GM12878 (cell line): ENCODE data around the gene MBNL1. TPM values are rescaled to one million over a fixed set of nuclear protein-coding genes. Genes with fewer than 3 reads are reported as not detected.

Experiments used
- ATAC-seq: fragments of 200-7000 bp; cut with Tn5 transposase; 3 replicates; pipeline ENCODE4 v1.9.1; 2020; ENCODE audit warnings: mild to moderate bottlenecking, moderate library complexity
- BruUV-seq: library from RNA; stranded (reverse); fragments of 400-500 nt; replicated peaks from 2 replicates; lab custom pipeline; 2021; lab: Mats Ljungman, UMichigan
- CTCF ChIA-PET: fragments of 300-600 bp; sonication (Branson Sonifier 250); formaldehyde crosslinking; extraction: SDS; loops from one replicate; lab custom pipeline; 2021; ENCODE audit warnings: inconsistent platforms; lab: Yijun Ruan, JAX
- POLR2A ChIA-PET: fragments of 350-600 bp; formaldehyde crosslinking; extraction: SDS; loops from one replicate; lab custom pipeline; 2021; ENCODE audit warnings: inconsistent platforms; lab: Charles Lee
- RAD21 ChIA-PET: fragments of 300-600 bp; sonication (Branson Sonifier 250); formaldehyde crosslinking; loops from one replicate; lab custom pipeline; 2023; ENCODE audit warnings: antibody characterized with exemption; ENCODE audit not compliant: unreplicated experiment; lab: Charles Lee
- SMC1A ChIA-PET: fragments of 300-600 bp; sonication (Branson Sonifier 250); formaldehyde crosslinking; loops from one replicate; lab custom pipeline; 2023; ENCODE audit not compliant: unreplicated experiment, uncharacterized antibody; lab: Charles Lee
- DNase-seq: peaks from one replicate; pipeline ENCODE4 v3.0.0-alpha.2; 2011; ENCODE audit warnings: low read depth, low spot score
- FAIRE-seq: peaks from 3 replicates; lab custom pipeline; 2011; peaks lifted over from hg19 to GRCh38; lab: Jason Lieb, UNC
- H2AFZ ChIP-seq: 2 replicates; pipeline ENCODE4 v1.6.0; 2011; ENCODE audit warnings: low read depth, low read length, control low read depth; ENCODE audit not compliant: control insufficient read depth
- H3K27ac ChIP-seq: 2 replicates; pipeline ENCODE4 v1.5.1; 2011; ENCODE audit warnings: control low read depth; ENCODE audit not compliant: control insufficient read depth, insufficient read depth
- H3K27me3 ChIP-seq, 2 experiments: replicated peaks in 1 of 2; 2 replicates each; pipeline versions ENCODE4 v1.6.0 to v1.6.1; 2011; ENCODE audit warnings: low read length in 1 of 2; ENCODE audit not compliant: control insufficient read depth in 2 of 2, insufficient read depth in 2 of 2
- H3K36me3 ChIP-seq, 2 experiments: 2 replicates each; pipeline ENCODE4 v1.5.1; 2011; ENCODE audit warnings: low read length in 1 of 2; ENCODE audit not compliant: control insufficient read depth in 2 of 2, insufficient read depth in 2 of 2
- H3K4me1 ChIP-seq: 2 replicates; pipeline ENCODE4 v1.6.1; 2011; ENCODE audit warnings: mild to moderate bottlenecking, low read length, moderate library complexity, mixed read lengths; ENCODE audit not compliant: control insufficient read depth, insufficient read depth
- H3K4me2 ChIP-seq: 2 replicates; pipeline ENCODE4 v1.6.0; 2011; ENCODE audit warnings: control low read depth; ENCODE audit not compliant: control insufficient read depth, insufficient read depth
- H3K4me3 ChIP-seq: fragments of 200-600 bp; sonication (generic); 2 replicates; pipeline ENCODE4 v1.5.1; 2016
- H3K79me2 ChIP-seq: 2 replicates; pipeline ENCODE4 v1.6.0; 2011; ENCODE audit warnings: low read length; ENCODE audit not compliant: control insufficient read depth, insufficient read depth
- H3K9ac ChIP-seq: 2 replicates; pipeline ENCODE4 v1.8.0; 2011; ENCODE audit warnings: low read length, control low read depth, mixed read lengths; ENCODE audit not compliant: control insufficient read depth, insufficient read depth
- H3K9me3 ChIP-seq: replicated peaks from 3 replicates; pipeline ENCODE4 v1.5.1; 2011; ENCODE audit warnings: mild to moderate bottlenecking, low read length; ENCODE audit not compliant: control insufficient read depth, insufficient read depth
- H4K20me1 ChIP-seq: 2 replicates; pipeline ENCODE4 v1.6.0; 2011; ENCODE audit not compliant: control insufficient read depth, insufficient read depth
- BCL11A ChIP-seq: IDR thresholded peaks from 2 replicates; pipeline ENCODE4 v1.6.1; 2011; ENCODE audit warnings: low read depth, low read length
- CREB1 ChIP-seq: IDR thresholded peaks from 2 replicates; pipeline ENCODE4 v1.6.1; 2012; ENCODE audit warnings: low read depth, mild to moderate bottlenecking, inconsistent platforms
- FOXK2 ChIP-seq: fragments of 450-650 bp; IDR thresholded peaks from 2 replicates; pipeline ENCODE4 v1.6.1; 2017; ENCODE audit warnings: mild to moderate bottlenecking, moderate library complexity
- HCFC1 ChIP-seq: fragments of 150-350 bp; IDR thresholded peaks from 2 replicates; pipeline ENCODE4 v1.6.1; 2014; ENCODE audit warnings: low read length
- HDAC6 ChIP-seq: fragments of 200-600 bp; sonication (generic); IDR thresholded peaks from one replicate; pipeline ENCODE4 v1.8.0; 2017; ENCODE audit warnings: antibody characterized with exemption; ENCODE audit not compliant: unreplicated experiment
- IKZF1 ChIP-seq: fragments of 450-650 bp; conservative IDR thresholded peaks from 2 replicates; pipeline ENCODE4 v1.6.1; 2017; ENCODE audit warnings: antibody characterized with exemption, mild to moderate bottlenecking
- IKZF2 ChIP-seq, 2 experiments: fragments of 450-650 bp; IDR thresholded peaks; 2 replicates each; pipeline ENCODE4 v1.6.1; 2017; ENCODE audit warnings: mild to moderate bottlenecking in 2 of 2, moderate library complexity in 2 of 2
- NR2F1 ChIP-seq: fragments of 450-650 bp; conservative IDR thresholded peaks from 2 replicates; pipeline ENCODE4 v1.6.1; 2017; ENCODE audit warnings: mild to moderate bottlenecking
- SREBF2 ChIP-seq: IDR thresholded peaks from 2 replicates; pipeline ENCODE4 v1.6.1; 2012; ENCODE audit warnings: mild to moderate bottlenecking, low read length
- WGBS: methylation state at CpG from one replicate; pipeline ENCODE4 v1.1.6; 2016; ENCODE audit warnings: low lambda C conversion rate; ENCODE audit not compliant: insufficient replicate concordance, insufficient coverage; ENCODE audit errors: missing lambda C conversion rate; 5-methylcytosine and 5-hydroxymethylcytosine counted together
- in situ Hi-C: fragments of 300-500 bp; cut with MboI; formaldehyde crosslinking; loops from 9 replicates; pipeline ENCODE4 v1.14.3; 2018; ENCODE audit warnings: mixed read lengths
- intact Hi-C: fragments of 100-400 bp; cut with micrococcal nuclease; formaldehyde crosslinking; loops from one replicate; pipeline ENCODE4 v1.14.2; 2022; ENCODE audit not compliant: unreplicated experiment
- polyA plus RNA-seq, 11 experiments: library from polyadenylated mRNA; depleted of rRNA in 4 of 11; unstranded in 6 of 11; stranded (reverse) in 5 of 11; fragments of >200 nt; fragmentation: Nextera tagmentation in 4 of 11; fragmentation: Illumina TruSeq in 1 of 11; extraction: Ambion mirVana in 4 of 11; extraction: Trizol in 1 of 11; gene quantifications; 1 replicate in 1 of 11; 2 replicates in 10 of 11; pipeline versions ENCODE4 v1.2.1 to v1.2.3, GENCODE V29; 2011 to 2016; ENCODE audit warnings: inconsistent platforms in 2 of 11, missing spikeins in 2 of 11, low read depth in 1 of 11
- total RNA-seq, 4 experiments: library from RNA; depleted of rRNA in 3 of 4; stranded (reverse); fragments of >200 nt in 3 of 4; fragmentation: Illumina TruSeq in 1 of 4; extraction: Trizol in 1 of 4; gene quantifications; 2 replicates each; pipeline versions ENCODE4 v1.2.1 to v1.2.3, GENCODE V29; 2013 to 2021
- TF ChIP-seq, protein P1 (sequence below): fragments of 450-650 bp; IDR thresholded peaks from 2 replicates; pipeline ENCODE4 v1.6.1; 2016; ENCODE audit warnings: mild to moderate bottlenecking
- TF ChIP-seq, protein P2 (sequence below): fragments of 150-350 bp; IDR thresholded peaks from 2 replicates; pipeline ENCODE4 v1.6.1; 2016; ENCODE audit warnings: low read depth, low read length
- TF ChIP-seq, protein P3 (sequence below): fragments of 450-650 bp; IDR thresholded peaks from 2 replicates; pipeline ENCODE4 v1.6.1; 2016; ENCODE audit warnings: mild to moderate bottlenecking, moderate library complexity, borderline replicate concordance

MBNL1 gene
- total and polyA plus RNA-seq, 10 of the 15 experiments (the other 5 are each of a cell fraction or from before 2014, with no cell fraction given): 59.6 to 337 (median 143) TPM

DNA sequence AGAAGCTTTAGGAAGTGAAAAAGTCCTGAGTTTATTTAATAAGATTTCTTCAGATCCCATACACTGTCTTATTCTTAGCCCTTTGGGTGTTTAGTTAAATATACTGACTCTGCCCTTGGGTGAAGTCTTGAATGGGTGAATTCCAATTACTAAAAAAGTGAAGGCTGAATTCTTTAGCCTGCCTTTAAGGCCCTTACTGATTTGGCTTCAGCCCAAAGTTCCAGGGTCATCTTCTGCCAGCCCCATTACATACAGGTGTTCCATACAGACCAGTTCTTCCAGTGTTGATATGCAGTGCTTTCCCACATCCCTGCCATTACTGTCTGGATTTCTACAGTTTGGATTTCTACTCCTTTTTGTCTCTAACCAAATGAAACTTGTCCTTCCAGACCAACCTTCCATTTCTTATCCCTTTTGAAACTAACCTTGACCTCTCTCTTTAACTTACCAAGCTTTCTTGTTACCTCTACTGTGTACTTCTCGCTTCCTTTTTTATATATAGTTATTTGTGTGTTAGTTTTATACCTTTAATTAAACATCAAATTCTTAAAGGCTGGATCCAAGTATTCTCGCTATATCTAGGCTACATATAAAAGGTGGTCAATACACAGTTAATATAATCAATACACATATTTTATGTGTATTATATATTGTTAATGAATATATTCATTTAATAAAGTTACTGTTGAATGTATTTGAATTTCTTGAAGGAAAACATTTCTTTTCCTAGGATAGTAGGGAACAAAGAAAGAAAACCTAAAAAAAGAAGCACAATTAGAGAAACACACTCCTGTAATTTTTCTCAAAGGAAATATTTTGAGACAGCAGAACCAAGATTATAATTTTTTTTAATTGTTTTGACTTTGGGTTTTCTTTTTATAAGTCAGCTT lies 15.0 kb downstream of the MBNL1 start:
- H3K4me3 ChIP-seq: peak overlapping the region; percentile 15; the same call in 1 of the 2 replicates
- peaks cover 95% of the 10 kb centered on the region for H3K79me2 ChIP-seq
- peaks cover 32% of the 10 kb centered on the region for H3K4me1 ChIP-seq
- no peak overlapping the region for H3K9ac ChIP-seq
- H3K4me2 ChIP-seq: peak overlapping the region; percentile 43
- RAD21 ChIA-PET: interaction anchor here (1.0 to 7.0 kb wide), 8 partner anchors 9 to 228 kb away, joined by 3 to 53 read pairs (median 6); partner anchors contain the start of gene MBNL1
- in situ Hi-C loops (no loop called here), intact Hi-C loops (no loop called here)
- DNase-seq (no peak), FAIRE-seq (no peak), ATAC-seq (peak; percentile 26)
- H3K9me3 ChIP-seq: peaks cover 8% of the 10 kb centered on the region; the same call in 2 of the 3 replicates
- CTCF ChIA-PET: interaction anchor here (0.5 to 6.0 kb wide), 11 partner anchors 8 to 230 kb away, joined by 3 to 34 read pairs (median 4); no protein-coding TSS in a partner anchor
- H2AFZ ChIP-seq: no peak overlapping the region
- WGBS: 42% methylated on average over 2 of the region's 2 CpGs
- POLR2A ChIA-PET: interaction anchor here (0.7 to 4.8 kb wide), 3 partner anchors 9 to 21 kb away, joined by 3 to 24 read pairs (median 7); no protein-coding TSS in a partner anchor
- H3K27ac ChIP-seq: peak overlapping the region; percentile 51
- H3K36me3 ChIP-seq: peaks cover 0 to 4% of the 10 kb centered on the region in 2 experiments; a peak in 1 of 4 replicates
- no peaks in the 10 kb centered on the region for H3K27me3 ChIP-seq
- SMC1A ChIA-PET: interaction anchor here (0.6 to 10.3 kb wide), 23 partner anchors 9 to 159 kb away, joined by 3 to 115 read pairs (median 4); no protein-coding TSS in a partner anchor
- no TSS peak for BruUV-seq
- H4K20me1 ChIP-seq: no peaks in the 10 kb centered on the region; the same call in 1 of the 2 replicates
- TF ChIP-seq, protein P1, sequence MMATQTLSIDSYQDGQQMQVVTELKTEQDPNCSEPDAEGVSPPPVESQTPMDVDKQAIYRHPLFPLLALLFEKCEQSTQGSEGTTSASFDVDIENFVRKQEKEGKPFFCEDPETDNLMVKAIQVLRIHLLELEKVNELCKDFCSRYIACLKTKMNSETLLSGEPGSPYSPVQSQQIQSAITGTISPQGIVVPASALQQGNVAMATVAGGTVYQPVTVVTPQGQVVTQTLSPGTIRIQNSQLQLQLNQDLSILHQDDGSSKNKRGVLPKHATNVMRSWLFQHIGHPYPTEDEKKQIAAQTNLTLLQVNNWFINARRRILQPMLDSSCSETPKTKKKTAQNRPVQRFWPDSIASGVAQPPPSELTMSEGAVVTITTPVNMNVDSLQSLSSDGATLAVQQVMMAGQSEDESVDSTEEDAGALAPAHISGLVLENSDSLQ: no peak
- peak; percentile 86 for TF ChIP-seq NR2F1
- TF ChIP-seq, protein P2, sequence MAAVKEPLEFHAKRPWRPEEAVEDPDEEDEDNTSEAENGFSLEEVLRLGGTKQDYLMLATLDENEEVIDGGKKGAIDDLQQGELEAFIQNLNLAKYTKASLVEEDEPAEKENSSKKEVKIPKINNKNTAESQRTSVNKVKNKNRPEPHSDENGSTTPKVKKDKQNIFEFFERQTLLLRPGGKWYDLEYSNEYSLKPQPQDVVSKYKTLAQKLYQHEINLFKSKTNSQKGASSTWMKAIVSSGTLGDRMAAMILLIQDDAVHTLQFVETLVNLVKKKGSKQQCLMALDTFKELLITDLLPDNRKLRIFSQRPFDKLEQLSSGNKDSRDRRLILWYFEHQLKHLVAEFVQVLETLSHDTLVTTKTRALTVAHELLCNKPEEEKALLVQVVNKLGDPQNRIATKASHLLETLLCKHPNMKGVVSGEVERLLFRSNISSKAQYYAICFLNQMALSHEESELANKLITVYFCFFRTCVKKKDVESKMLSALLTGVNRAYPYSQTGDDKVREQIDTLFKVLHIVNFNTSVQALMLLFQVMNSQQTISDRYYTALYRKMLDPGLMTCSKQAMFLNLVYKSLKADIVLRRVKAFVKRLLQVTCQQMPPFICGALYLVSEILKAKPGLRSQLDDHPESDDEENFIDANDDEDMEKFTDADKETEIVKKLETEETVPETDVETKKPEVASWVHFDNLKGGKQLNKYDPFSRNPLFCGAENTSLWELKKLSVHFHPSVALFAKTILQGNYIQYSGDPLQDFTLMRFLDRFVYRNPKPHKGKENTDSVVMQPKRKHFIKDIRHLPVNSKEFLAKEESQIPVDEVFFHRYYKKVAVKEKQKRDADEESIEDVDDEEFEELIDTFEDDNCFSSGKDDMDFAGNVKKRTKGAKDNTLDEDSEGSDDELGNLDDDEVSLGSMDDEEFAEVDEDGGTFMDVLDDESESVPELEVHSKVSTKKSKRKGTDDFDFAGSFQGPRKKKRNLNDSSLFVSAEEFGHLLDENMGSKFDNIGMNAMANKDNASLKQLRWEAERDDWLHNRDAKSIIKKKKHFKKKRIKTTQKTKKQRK: no peak
- 0 out of 2 replicates have a peak, but pooled peaks have one; percentile 4 for TF ChIP-seq BCL11A
- TF ChIP-seq CREB1: no peak
- peak; percentile 21; the same call in 1 of the 2 replicates for TF ChIP-seq IKZF1
- TF ChIP-seq IKZF2 (IDR thresholded peaks at IDR 0.05): peak; percentile 27 to 53; a peak in 1 of 4 replicates
- TF ChIP-seq HCFC1: no peak
- TF ChIP-seq FOXK2: no peak
- TF ChIP-seq, protein P3, sequence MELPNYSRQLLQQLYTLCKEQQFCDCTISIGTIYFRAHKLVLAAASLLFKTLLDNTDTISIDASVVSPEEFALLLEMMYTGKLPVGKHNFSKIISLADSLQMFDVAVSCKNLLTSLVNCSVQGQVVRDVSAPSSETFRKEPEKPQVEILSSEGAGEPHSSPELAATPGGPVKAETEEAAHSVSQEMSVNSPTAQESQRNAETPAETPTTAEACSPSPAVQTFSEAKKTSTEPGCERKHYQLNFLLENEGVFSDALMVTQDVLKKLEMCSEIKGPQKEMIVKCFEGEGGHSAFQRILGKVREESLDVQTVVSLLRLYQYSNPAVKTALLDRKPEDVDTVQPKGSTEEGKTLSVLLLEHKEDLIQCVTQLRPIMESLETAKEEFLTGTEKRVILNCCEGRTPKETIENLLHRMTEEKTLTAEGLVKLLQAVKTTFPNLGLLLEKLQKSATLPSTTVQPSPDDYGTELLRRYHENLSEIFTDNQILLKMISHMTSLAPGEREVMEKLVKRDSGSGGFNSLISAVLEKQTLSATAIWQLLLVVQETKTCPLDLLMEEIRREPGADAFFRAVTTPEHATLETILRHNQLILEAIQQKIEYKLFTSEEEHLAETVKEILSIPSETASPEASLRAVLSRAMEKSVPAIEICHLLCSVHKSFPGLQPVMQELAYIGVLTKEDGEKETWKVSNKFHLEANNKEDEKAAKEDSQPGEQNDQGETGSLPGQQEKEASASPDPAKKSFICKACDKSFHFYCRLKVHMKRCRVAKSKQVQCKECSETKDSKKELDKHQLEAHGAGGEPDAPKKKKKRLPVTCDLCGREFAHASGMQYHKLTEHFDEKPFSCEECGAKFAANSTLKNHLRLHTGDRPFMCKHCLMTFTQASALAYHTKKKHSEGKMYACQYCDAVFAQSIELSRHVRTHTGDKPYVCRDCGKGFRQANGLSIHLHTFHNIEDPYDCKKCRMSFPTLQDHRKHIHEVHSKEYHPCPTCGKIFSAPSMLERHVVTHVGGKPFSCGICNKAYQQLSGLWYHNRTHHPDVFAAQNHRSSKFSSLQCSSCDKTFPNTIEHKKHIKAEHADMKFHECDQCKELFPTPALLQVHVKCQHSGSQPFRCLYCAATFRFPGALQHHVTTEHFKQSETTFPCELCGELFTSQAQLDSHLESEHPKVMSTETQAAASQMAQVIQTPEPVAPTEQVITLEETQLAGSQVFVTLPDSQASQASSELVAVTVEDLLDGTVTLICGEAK: peak; percentile 70; the same call in 1 of the 2 replicates
- TF ChIP-seq HDAC6: no peak
- no peak for TF ChIP-seq SREBF2
